Motor neuron (in vitro differentiated cells): ENCODE data around the gene TXNDC15. TPM values are rescaled to one million over a fixed set of nuclear protein-coding genes. Genes with fewer than 3 reads are reported as not detected.
"Not testable (repeated sequence)": the region's sequence is repeated elsewhere in the genome, so short reads cannot be mapped to it uniquely, and the experiment has no call there.

Source experiments
- ATAC-seq, 8 experiments: fragments of 200-7000 bp; cut with Tn5 transposase; replicated peaks in 6 of 8; 2 replicates each; pipeline ENCODE4 v1.8.0; 2021; ENCODE audit warnings: mild to moderate bottlenecking in 8 of 8, moderate library complexity in 8 of 8
- H3K27ac ChIP-seq, 2 donors: fragments of 250-450 bp; sonication (Bioruptor Pico); 2 replicates each; pipeline ENCODE4 v1.9.0; 2021; ENCODE audit warnings: antibody characterized with exemption in 2 of 2, mild to moderate bottlenecking in 2 of 2, moderate library complexity in 1 of 2
- H3K4me1 ChIP-seq, 2 donors: fragments of 250-450 bp; sonication (Bioruptor Pico); replicated peaks in 1 of 2; 2 replicates each; pipeline ENCODE4 v1.6.1; 2021; ENCODE audit warnings: antibody characterized with exemption in 2 of 2, mild to moderate bottlenecking in 2 of 2, moderate library complexity in 1 of 2
- H3K4me3 ChIP-seq, 5 donors: fragments of 250-450 bp; sonication (Bioruptor Pico); 2 replicates each; pipeline ENCODE4 v1.9.0; 2021; ENCODE audit warnings: antibody characterized with exemption in 5 of 5, mild to moderate bottlenecking in 5 of 5, moderate library complexity in 4 of 5
- WGBS, 10 experiments: fragments of 450-650 bp; shearing (Covaris generic); methylation state at CpG; one replicate each; pipeline ENCODE4 v1.0.0; 2022; 5-methylcytosine and 5-hydroxymethylcytosine counted together
- in situ Hi-C, 9 experiments: fragments of 400-800 bp; cut with MboI; loops; one replicate each; pipeline ENCODE4 v1.15.0; 2021; ENCODE audit warnings: low sequenced_read_pairs in 9 of 9, low pct_unique_long_range_greater_than_20kb in 2 of 9; ENCODE audit not compliant: unreplicated experiment in 9 of 9
- total RNA-seq, 8 experiments: library from RNA; unstranded; fragments of 300-600 nt; gene quantifications; 2 replicates each; pipeline versions ENCODE4 v1.2.3 to v1.2.4, GENCODE V29; 2022

Gene TXNDC15
- total RNA-seq, 8 experiments from 2014 or later: 31.3 to 89.6 (median 35.3) TPM

DNA sequence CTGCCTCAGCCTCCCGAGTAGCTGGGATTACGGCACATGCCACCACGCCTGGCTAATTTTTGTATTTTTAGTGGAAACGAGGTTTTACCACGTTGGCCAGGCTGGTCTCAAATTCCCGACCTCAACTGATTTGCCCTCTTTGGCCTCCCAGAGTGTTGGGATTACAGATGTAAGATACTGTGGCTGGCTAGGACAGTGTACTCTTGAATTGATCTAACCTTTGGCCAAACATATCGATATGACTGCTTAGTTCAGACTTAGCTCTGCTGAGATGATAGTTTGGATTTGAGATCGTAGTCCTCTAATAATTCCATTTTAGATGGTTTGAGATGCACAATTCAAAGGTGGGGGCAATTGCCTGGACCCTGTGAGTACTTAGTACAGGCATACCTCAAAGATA is 15.2 kb downstream of the TXNDC15 start:
- Histone ChIP-seq H3K4me3 (no peak overlapping the region), H3K27ac (no peak overlapping the region), H3K4me1 (no peaks in the 10 kb centered on the region)
- no peak for ATAC-seq
- in situ Hi-C loops: no loop called here
- 87 to 100% (median 98%) methylated on average over 1 to 6 of the region's 8 CpGs for WGBS, 10 experiments

DNA sequence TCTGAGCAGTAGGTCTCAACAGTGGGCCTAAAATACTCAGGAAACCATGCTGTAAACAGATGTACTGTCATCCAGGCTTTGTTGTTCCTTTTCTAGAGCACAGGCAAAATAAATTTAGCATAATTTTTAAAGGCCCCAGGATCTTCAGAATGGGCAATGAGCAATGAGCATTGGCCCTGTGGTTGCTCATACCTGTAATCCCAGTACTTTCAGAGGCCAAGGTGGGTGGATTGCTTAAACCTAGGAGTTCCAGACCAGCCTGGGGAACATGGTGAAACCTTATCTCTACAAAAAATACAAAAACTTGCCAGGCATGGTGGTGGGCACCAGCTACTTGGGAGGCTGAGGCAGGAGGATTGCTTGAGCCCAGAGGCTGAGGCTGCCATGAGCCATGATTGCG is 17.3 kb downstream of the TXNDC15 start:
- no peak for ATAC-seq
- no peak overlapping the region for H3K27ac ChIP-seq
- WGBS, 10 experiments: 80 to 100% (median 85%) methylated on average over 1 of the region's 1 CpG; no CpG with 5 or more reads in 6 of the 10 experiments
- in situ Hi-C loops: no loop called here
- H3K4me3 ChIP-seq: no peak overlapping the region
- no peaks in the 10 kb centered on the region for H3K4me1 ChIP-seq

GRCh38 chr5:134892282-134892681 is 18.1 kb downstream of the TXNDC15 start:
- Histone ChIP-seq H3K4me3 (no peak overlapping the region), H3K4me1 (no peaks in the 10 kb centered on the region), H3K27ac (no peak overlapping the region)
- ATAC-seq: no peak
- in situ Hi-C loops: no loop called here
- WGBS, 10 experiments: 67 to 100% (median 87%) methylated on average over 1 to 3 of the region's 3 CpGs; no CpG with 5 or more reads in 3 of the 10 experiments

DNA sequence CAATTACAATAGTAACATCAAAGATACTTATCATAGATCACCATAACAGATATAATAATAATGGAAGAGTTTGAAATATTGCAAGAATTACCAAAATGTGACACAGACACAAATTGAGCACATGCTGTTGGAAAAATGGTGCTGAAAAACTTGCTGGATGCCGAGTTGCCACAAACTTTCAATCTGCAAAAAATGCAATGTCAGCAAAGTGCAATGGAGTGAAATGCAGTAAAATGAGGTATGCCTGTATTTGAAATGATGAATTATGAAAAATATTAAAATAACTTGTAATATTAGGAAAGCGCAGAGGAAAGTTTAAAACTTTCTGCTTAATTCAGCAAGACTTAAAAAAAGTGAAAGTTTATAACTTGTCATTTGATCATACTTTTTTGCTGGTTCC is 18.8 kb downstream of the TXNDC15 start:
- no peaks in the 10 kb centered on the region for H3K4me1 ChIP-seq
- WGBS, 10 experiments: 50 to 100% (median 92%) methylated on average over 1 to 2 of the region's 2 CpGs
- H3K4me3 ChIP-seq: no peak overlapping the region
- in situ Hi-C loops: no loop called here
- no peak overlapping the region for H3K27ac ChIP-seq
- no peak for ATAC-seq

GRCh38 chr5:134893748-134894505 is 19.8 kb downstream of the TXNDC15 start:
- 87 to 100% (median 93%) methylated on average over 3 to 7 of the region's 7 CpGs for WGBS, 10 experiments
- in situ Hi-C loops: no loop called here
- no peak overlapping the region for H3K4me3 ChIP-seq
- H3K27ac ChIP-seq: no peak overlapping the region
- H3K4me1 ChIP-seq: no peaks in the 10 kb centered on the region
- ATAC-seq: no peak

- WGBS, 10 experiments: 63 to 100% (median 95%) methylated on average over 1 to 6 of the region's 10 CpGs
- no peak overlapping the region for H3K4me3 ChIP-seq
- peaks cover 0 to 3% of the 10 kb centered on the region in 2 donors for H3K4me1 ChIP-seq
- in situ Hi-C loops: no loop called here
- H3K27ac ChIP-seq: no peak overlapping the region
- no peak for ATAC-seq
These were observed 28.1 kb downstream of the TXNDC15 start for GRCh38 chr5:134902071-134902801.

- in situ Hi-C loops: no loop called here
- 0% methylated on average over 3 to 4 of the region's 84 CpGs; no CpG with 5 or more reads in 7 of the 10 experiments for WGBS, 10 experiments
- H3K27ac ChIP-seq: peak within 1 kb of the TSS; percentile 90 to 95
- peaks cover 0 to 3% of the 10 kb centered on the region in 2 donors for H3K4me1 ChIP-seq
- peak within 1 kb of the TSS; percentile 52 to 81 (median 65) for H3K4me3 ChIP-seq
- peak; percentile 80 to 90 (median 86) for ATAC-seq
These were observed 30.6 kb downstream of the TXNDC15 start, which contains the start of gene PCBD2 for GRCh38 chr5:134904610-134905245. Gene PCBD2, plus strand, starts transcription at chr5:134905131. Its CDS starts 9 bp downstream, at chr5:134905140.

- Histone ChIP-seq H3K4me3 (peak overlapping the region; percentile 52 to 81 (median 65)), H3K27ac (peak overlapping the region; percentile 90 to 95), H3K4me1 (peaks cover 0 to 3% of the 10 kb centered on the region in 2 donors)
- in situ Hi-C loops: no loop called here
- WGBS, 10 experiments: 0 to 2% (median 0%) methylated on average over 2 to 21 of the region's 54 CpGs; no CpG with 5 or more reads in 1 of the 10 experiments
- peak in 5 of 8 experiments; percentile 0 to 39 (median 17) for ATAC-seq
These were observed 31.2 kb downstream of the TXNDC15 start for GRCh38 chr5:134905246-134905996.

DNA sequence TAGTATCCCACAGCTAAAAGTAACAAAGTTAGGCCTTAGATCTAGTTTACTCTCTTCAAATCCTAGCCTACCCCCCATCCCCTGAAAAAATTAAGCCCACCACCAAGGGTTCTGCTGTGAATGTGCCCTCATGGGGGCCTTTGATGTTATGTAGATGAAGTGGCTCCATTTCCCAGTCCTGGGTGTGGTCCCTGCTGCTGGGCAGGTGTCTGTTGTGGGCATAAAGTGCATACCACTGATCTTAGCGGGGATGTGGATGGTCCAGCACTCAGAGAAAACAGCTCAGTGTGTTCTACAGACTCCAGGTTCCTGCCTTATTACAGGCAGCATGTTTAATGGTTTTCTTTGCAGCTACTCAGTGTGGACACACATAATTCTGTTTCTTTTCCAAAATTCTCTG is 32.6 kb downstream of the TXNDC15 start:
- no peak overlapping the region for H3K27ac ChIP-seq
- H3K4me1 ChIP-seq: peaks cover 0 to 3% of the 10 kb centered on the region in 2 donors
- H3K4me3 ChIP-seq: no peak overlapping the region
- 100% methylated on average over 1 of the region's 1 CpG; no CpG with 5 or more reads in 8 of the 10 experiments for WGBS, 10 experiments
- in situ Hi-C loops: no loop called here
- ATAC-seq: no peak

GRCh38 chr5:134910752-134911151 is 36.6 kb downstream of the TXNDC15 start:
- H3K4me1 ChIP-seq, ATAC-seq, in situ Hi-C loops, H3K27ac ChIP-seq, H3K4me3 ChIP-seq: not testable (repeated sequence)
- 43 to 100% (median 100%) methylated on average over 1 to 2 of the region's 2 CpGs; no CpG with 5 or more reads in 4 of the 10 experiments for WGBS, 10 experiments

GRCh38 chr5:134911285-134912206 is 37.4 kb downstream of the TXNDC15 start:
- no peak overlapping the region for H3K4me3 ChIP-seq
- no peak overlapping the region for H3K27ac ChIP-seq
- ATAC-seq: peak in 3 of 8 experiments; percentile 84 to 89 (median 87)
- WGBS, 10 experiments: 26 to 100% (median 100%) methylated on average over 1 to 6 of the region's 8 CpGs; no CpG with 5 or more reads in 1 of the 10 experiments
- in situ Hi-C loops: no loop called here
- H3K4me1 ChIP-seq: no peaks in the 10 kb centered on the region

- 86 to 100% methylated on average over 2 to 3 of the region's 3 CpGs; no CpG with 5 or more reads in 8 of the 10 experiments for WGBS, 10 experiments
- in situ Hi-C loops: no loop called here
- no peak overlapping the region for H3K27ac ChIP-seq
- no peak overlapping the region for H3K4me3 ChIP-seq
- no peak for ATAC-seq
- no peaks in the 10 kb centered on the region for H3K4me1 ChIP-seq
These were observed 39.1 kb downstream of the TXNDC15 start for GRCh38 chr5:134913254-134913653.
